Measurements from ENCODE around the gene CGB7.
"Not testable (repeated sequence)": the region's sequence is repeated elsewhere in the genome, so short reads cannot be mapped to it uniquely, and the experiment has no call there.

GRCh38 chr19:49028686-49029085 lies 28.9 kb downstream of the CGB7 start:
- TF ChIP-seq CTCF, EZH2, EZH2phosphoT487 (IDR thresholded peaks at IDR 0.05): not testable (repeated sequence)

Data from neural progenitor cell (in vitro differentiated cells).